ENCODE data around the gene CCT3.

DNA sequence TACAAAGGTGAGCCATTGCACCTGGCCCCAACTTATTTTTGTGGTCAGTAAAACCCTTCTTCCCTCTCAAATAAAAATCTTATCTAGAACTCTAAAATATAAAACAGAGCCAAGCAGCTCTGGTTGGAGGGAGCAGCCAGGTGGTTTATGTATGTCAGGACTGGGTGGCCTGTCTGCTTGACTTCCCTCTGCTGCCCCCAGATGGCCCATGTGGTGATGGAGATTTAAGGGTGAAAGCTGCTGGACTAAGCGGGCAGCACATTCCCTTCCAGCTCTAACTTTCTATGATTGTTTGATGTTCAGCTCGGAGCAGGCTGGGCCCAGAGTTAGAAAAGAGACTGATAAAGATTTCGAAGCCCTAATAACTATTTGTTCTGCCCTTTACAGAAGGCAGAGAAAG, 78.3 kb downstream of the CCT3 start:
- TF ChIP-seq, protein P1, sequence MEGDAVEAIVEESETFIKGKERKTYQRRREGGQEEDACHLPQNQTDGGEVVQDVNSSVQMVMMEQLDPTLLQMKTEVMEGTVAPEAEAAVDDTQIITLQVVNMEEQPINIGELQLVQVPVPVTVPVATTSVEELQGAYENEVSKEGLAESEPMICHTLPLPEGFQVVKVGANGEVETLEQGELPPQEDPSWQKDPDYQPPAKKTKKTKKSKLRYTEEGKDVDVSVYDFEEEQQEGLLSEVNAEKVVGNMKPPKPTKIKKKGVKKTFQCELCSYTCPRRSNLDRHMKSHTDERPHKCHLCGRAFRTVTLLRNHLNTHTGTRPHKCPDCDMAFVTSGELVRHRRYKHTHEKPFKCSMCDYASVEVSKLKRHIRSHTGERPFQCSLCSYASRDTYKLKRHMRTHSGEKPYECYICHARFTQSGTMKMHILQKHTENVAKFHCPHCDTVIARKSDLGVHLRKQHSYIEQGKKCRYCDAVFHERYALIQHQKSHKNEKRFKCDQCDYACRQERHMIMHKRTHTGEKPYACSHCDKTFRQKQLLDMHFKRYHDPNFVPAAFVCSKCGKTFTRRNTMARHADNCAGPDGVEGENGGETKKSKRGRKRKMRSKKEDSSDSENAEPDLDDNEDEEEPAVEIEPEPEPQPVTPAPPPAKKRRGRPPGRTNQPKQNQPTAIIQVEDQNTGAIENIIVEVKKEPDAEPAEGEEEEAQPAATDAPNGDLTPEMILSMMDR (IDR thresholded peaks at IDR 0.05 in 8 of 11, conservative IDR thresholded peaks at IDR 0.05 in 3 of 11), result no peak
- no peak for TF ChIP-seq POLR2A (IDR thresholded peaks at IDR 0.05)
